ENCODE measurements around the gene NUCB1. TPM values are rescaled to one million over a fixed set of nuclear protein-coding genes. Genes with fewer than 3 reads are reported as not detected.
"Not testable (repeated sequence)": the region's sequence is repeated elsewhere in the genome, so short reads cannot be mapped to it uniquely, and the experiment has no call there.

The NUCB1 gene
- total RNA-seq, 1 donor from 2014 or later: 310 TPM

- Histone ChIP-seq H3K27ac (peak overlapping the region; percentile 76), H3K27me3 (ENCODE audit: low read depth) (no peaks in the 10 kb centered on the region), H3K4me3 (peak overlapping the region; percentile 42), H3K36me3 (no peaks in the 10 kb centered on the region), H3K4me1 (peaks cover 24% of the 10 kb centered on the region), H3K9me3 (no peaks in the 10 kb centered on the region)
- TF ChIP-seq, protein P1, sequence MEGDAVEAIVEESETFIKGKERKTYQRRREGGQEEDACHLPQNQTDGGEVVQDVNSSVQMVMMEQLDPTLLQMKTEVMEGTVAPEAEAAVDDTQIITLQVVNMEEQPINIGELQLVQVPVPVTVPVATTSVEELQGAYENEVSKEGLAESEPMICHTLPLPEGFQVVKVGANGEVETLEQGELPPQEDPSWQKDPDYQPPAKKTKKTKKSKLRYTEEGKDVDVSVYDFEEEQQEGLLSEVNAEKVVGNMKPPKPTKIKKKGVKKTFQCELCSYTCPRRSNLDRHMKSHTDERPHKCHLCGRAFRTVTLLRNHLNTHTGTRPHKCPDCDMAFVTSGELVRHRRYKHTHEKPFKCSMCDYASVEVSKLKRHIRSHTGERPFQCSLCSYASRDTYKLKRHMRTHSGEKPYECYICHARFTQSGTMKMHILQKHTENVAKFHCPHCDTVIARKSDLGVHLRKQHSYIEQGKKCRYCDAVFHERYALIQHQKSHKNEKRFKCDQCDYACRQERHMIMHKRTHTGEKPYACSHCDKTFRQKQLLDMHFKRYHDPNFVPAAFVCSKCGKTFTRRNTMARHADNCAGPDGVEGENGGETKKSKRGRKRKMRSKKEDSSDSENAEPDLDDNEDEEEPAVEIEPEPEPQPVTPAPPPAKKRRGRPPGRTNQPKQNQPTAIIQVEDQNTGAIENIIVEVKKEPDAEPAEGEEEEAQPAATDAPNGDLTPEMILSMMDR (IDR thresholded peaks at IDR 0.05): no peak
- DNase-seq (no peak), ATAC-seq (peak in 1 of 2 donors; percentile 7)
- intact Hi-C loops (cut with DNase I): no loop called here
These were observed 32.9 kb upstream of the NUCB1 start for GRCh38 chr19:48867123-48867745.

DNA sequence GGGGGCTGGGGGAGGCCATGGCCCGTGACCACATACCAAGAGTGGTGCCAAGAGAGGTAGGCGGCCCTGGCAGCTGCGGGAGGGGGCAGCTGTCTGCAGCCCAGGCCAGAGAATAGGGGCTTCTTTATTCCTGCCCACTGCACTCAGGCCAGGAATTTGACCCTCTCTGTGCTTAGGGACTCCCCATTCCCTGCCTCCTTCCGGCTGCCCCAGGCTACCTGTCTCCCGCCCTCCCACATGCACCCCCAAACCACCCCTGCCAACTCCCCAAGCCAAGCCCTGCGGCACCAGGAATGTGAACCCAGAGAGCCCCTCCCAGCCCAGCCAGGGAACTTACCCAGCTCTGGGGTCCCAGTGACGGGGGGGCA, 32.4 kb upstream of the NUCB1 start:
- Histone ChIP-seq H3K4me3 (peak overlapping the region; percentile 42), H3K9me3 (no peaks in the 10 kb centered on the region), H3K36me3 (no peaks in the 10 kb centered on the region), H3K27me3 (ENCODE audit: low read depth) (no peaks in the 10 kb centered on the region), H3K4me1 (peaks cover 24% of the 10 kb centered on the region), H3K27ac (peak overlapping the region; percentile 76)
- DNase-seq (no peak), ATAC-seq (no peak)
- intact Hi-C loops (cut with DNase I): no loop called here
- TF ChIP-seq, protein P1 (IDR thresholded peaks at IDR 0.05): no peak

DNA sequence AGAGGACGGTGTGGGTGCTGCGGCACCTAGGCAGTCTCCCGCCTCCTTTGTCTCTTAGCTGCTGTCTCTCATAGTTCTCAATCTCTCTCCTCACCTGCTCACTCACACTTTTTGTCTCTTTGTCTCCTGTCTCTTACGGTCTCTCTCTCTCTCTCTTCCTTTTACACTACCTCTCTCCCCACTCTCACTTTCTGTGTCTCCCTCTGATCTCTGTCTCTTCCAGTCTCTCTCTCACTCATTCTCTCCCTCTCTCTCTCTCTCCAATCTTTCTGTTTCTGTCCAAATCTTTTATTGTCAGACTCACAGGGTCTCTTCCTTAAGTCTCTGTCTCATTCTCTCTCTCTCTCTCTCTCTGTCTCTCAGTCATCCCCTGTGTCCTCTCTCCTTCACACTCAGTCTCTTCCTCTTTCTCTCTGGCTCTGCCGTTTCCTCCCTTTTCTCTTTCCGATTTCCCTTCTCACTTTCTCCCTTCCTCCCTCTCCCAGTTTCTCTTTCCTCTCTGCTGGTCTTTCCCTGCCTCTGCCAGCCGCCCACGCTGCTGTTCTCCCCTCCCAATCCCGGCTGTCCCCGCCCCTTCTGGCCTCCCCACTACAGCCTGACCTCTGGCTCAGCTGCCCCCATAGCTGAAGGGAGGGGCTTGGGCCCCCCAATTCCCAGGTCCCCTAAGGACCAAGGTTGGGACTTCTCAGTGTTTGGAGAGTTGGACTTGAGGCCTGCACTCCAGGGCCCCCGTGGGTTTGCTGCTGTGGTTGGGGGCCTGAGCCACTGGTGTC, 31.8 kb upstream of the NUCB1 start, which contains the start of gene PLEKHA4:
Gene PLEKHA4, minus strand, starts transcription at position 504 of the 773 bp plus-strand sequence. CDS start 997 bp downstream, outside the sequence.
- H3K4me3 ChIP-seq: peak within 1 kb of the TSS; percentile 42
- intact Hi-C loops (cut with DNase I): no loop called here
- TF ChIP-seq, protein P1 (IDR thresholded peaks at IDR 0.05): no peak
- ATAC-seq: no peak
- H3K27me3 ChIP-seq (ENCODE audit: low read depth): no peaks in the 10 kb centered on the region
- H3K27ac ChIP-seq: peak within 1 kb of the TSS; percentile 76
- no peaks in the 10 kb centered on the region for H3K9me3 ChIP-seq
- peaks cover 27% of the 10 kb centered on the region for H3K4me1 ChIP-seq
- H3K36me3 ChIP-seq: peaks cover 2% of the 10 kb centered on the region
- peak; percentile 58 for DNase-seq

DNA sequence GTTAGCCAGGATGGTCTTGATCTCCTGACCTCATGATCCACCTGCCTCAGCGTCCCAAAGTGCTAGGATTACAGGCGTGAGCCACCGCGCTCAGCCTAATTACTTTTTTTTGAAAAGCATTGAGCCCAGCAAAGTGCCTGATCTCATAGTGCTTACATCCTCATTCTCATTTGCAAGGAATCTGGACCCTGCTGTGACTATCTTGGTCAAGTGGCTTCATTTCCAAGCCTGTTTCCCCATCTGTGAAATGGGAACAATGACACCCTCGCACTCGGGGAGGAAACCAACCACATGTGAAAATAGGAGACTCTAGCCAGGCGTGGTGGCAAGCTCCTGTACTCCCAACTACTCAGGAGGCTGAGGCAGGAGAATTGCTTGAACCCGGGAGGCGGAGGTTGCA, 30.1 kb upstream of the NUCB1 start:
- Histone ChIP-seq H3K4me3 (no peak overlapping the region), H3K27ac (no peak overlapping the region), H3K27me3 (ENCODE audit: low read depth) (no peaks in the 10 kb centered on the region), H3K4me1 (peaks cover 44% of the 10 kb centered on the region), H3K9me3 (no peaks in the 10 kb centered on the region), H3K36me3 (peaks cover 20% of the 10 kb centered on the region)
- intact Hi-C loops (cut with DNase I): no loop called here
- TF ChIP-seq, protein P1 (IDR thresholded peaks at IDR 0.05): no peak
- DNase-seq: no peak
- no peak for ATAC-seq

DNA sequence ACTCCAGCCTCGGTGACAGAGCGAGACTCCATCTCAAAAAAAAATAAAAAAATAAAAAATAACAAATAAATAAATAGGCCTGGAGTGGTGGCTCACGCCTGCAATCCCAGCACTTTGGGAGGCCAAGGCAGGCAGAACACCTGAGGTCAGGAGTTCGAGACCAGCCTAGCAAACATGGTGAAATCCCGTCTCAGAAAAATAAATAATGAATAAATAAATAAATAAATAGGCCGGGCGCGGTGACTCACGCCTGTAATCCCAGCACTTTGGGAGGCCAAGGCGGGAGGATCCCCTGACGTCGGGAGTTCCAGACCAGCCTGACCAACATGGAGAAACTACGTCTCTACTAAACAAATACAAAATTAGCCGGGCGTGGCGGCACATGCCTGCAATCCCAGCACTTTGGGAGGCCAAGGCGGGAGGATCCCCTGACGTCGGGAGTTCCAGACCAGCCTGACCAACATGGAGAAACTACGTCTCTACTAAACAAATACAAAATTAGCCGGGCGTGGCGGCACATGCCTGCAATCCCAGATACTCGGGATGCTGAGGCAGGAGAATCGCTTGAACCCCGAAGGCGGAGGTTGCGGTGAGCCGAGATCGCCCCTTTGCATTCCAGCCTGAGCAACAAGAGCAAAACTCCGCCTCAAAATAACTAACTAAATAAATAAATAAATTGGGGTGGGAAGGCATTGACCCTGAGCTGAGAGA, 28.5 kb upstream of the NUCB1 start:
- DNase-seq; ATAC-seq; intact Hi-C loops (cut with DNase I); H3K27me3 ChIP-seq (ENCODE audit: low read depth); H3K9me3 ChIP-seq: not testable (repeated sequence)
- peaks cover 60% of the 10 kb centered on the region for H3K4me1 ChIP-seq
- H3K36me3 ChIP-seq: peaks cover 35% of the 10 kb centered on the region
- H3K27ac ChIP-seq: peak overlapping the region; percentile 100
- H3K4me3 ChIP-seq: peak overlapping the region; percentile 79
